ENCODE results near the gene KLHL26. TPM values are rescaled to one million over a fixed set of nuclear protein-coding genes. Genes with fewer than 3 reads are reported as not detected.

Gene KLHL26
- total RNA-seq, 1 experiment from 2014 or later = 8.4 TPM

DNA sequence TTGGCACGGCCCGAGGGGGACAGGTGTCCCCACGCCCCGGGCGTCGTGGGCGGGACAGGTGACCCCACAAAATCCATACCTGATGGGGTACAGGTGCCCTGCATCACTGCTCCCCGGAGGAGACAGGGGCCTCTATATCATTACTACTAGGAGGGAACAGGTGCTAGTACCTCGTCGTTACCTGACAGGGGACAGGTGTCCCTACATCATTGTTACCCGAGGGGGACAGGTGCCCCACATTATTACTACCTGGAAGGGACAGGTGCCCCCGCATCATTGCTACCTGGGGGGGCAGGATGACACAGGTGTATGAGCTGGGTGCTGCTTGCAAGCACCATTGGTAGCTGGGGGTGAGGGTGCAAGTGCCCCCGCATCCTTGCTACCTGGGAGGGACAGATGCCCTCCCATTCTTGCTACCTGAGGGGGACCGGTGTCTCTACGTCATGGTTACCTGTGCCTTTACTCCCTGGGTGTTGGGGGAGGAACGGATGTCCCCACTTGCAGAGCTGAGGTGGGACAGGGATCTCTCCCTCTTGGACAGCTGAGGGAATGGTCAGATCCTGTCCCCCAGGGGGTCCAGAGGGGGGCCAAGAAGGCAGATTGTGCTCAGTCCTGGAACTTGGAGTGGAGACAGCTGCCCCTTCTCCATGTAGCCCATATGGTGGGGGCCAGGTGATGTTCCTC, 47.3 kb downstream of the KLHL26 start:
- Histone ChIP-seq H4K20me1 (ENCODE audit: low read length) (peaks cover 9% of the 10 kb centered on the region), H2AFZ (ENCODE audit: low read length) (no peak overlapping the region), H3K9me2 (replicated peaks; ENCODE audit: low read length) (no peaks in the 10 kb centered on the region), H3K4me3 (ENCODE audit: low read length) (peak overlapping the region; percentile 85), H3K4me2 (ENCODE audit: low read length) (peak overlapping the region; percentile 100), H3K9ac (ENCODE audit: low read length) (peak overlapping the region; percentile 14; the same call in 1 of the 2 replicates), H3K4me1 (ENCODE audit: insufficient read depth, low read length) (peaks cover 16% of the 10 kb centered on the region), H3F3A (ENCODE audit: low read length, unreplicated experiment) (no peaks in the 10 kb centered on the region), H3K36me3 (ENCODE audit: low read depth, low read length) (no peaks in the 10 kb centered on the region), H3K79me2 (ENCODE audit: low read length) (peaks cover 51% of the 10 kb centered on the region), H3K9me3 (ENCODE audit: low read length) (no peaks in the 10 kb centered on the region), H3K27ac (ENCODE audit: low read length) (no peak overlapping the region), H3K27me3 (ENCODE audit: low read length) (no peaks in the 10 kb centered on the region)
- ATAC-seq (no peak; the same call in 1 of the 2 replicates), DNase-seq (no peak)
- no TSS peak for BruUV-seq (replicated peaks)
- CTCF ChIA-PET = no interaction called here
- TF ChIP-seq EZH2 (IDR thresholded peaks at IDR 0.05; ENCODE audit: low read length, unreplicated experiment) = no peak
- TF ChIP-seq CTCF (conservative IDR thresholded peaks at IDR 0.05; ENCODE audit: low read depth, low read length) = no peak
- no peak for TF ChIP-seq EZH2phosphoT487 (IDR thresholded peaks at IDR 0.05; ENCODE audit: borderline replicate concordance, low read length)
- intact Hi-C loops (cut with micrococcal nuclease) = no loop called here
- POLR2A ChIA-PET (ENCODE audit: unreplicated experiment) = no interaction called here

DNA sequence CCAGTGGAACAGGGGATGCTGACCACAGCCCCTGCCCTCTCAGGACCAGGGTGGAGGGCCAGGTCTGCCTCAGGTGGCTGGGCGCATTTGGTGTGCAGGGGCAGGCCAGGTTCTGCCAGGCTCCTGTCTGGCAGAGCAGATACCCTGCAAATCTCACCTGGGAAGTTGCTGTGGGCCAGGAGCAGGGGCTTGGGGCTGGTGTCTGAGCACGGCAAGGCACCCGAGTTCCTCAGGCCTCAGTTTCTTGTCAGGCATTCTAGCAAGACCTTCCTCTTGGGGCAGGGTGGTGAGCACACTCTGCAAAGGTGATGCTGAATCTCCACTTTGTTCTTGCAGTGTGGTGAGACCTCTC, 47.8 kb downstream of the KLHL26 start:
- peak overlapping the region; percentile 100 for H3K4me2 ChIP-seq (ENCODE audit: low read length)
- H3K9me2 ChIP-seq (replicated peaks; ENCODE audit: low read length) = no peaks in the 10 kb centered on the region
- peaks cover 9% of the 10 kb centered on the region for H4K20me1 ChIP-seq (ENCODE audit: low read length)
- BruUV-seq (replicated peaks) = no TSS peak
- ATAC-seq = no peak
- no peak for DNase-seq
- intact Hi-C loops (cut with micrococcal nuclease) = no loop called here
- H3K27me3 ChIP-seq (ENCODE audit: low read length) = no peaks in the 10 kb centered on the region
- H2AFZ ChIP-seq (ENCODE audit: low read length) = no peak overlapping the region
- no peaks in the 10 kb centered on the region for H3K36me3 ChIP-seq (ENCODE audit: low read depth, low read length)
- no peaks in the 10 kb centered on the region for H3K9me3 ChIP-seq (ENCODE audit: low read length)
- peaks cover 16% of the 10 kb centered on the region for H3K4me1 ChIP-seq (ENCODE audit: insufficient read depth, low read length)
- TF ChIP-seq EZH2phosphoT487 (IDR thresholded peaks at IDR 0.05; ENCODE audit: borderline replicate concordance, low read length) (no peak), EZH2 (IDR thresholded peaks at IDR 0.05; ENCODE audit: low read length, unreplicated experiment) (no peak), CTCF (conservative IDR thresholded peaks at IDR 0.05; ENCODE audit: low read depth, low read length) (no peak)
- no peak overlapping the region for H3K9ac ChIP-seq (ENCODE audit: low read length)
- H3K4me3 ChIP-seq (ENCODE audit: low read length) = peak overlapping the region; percentile 85
- peaks cover 55% of the 10 kb centered on the region for H3K79me2 ChIP-seq (ENCODE audit: low read length)
- H3F3A ChIP-seq (ENCODE audit: low read length, unreplicated experiment) = no peaks in the 10 kb centered on the region
- ChIA-PET POLR2A (ENCODE audit: unreplicated experiment) (no interaction called here), CTCF (no interaction called here)
- no peak overlapping the region for H3K27ac ChIP-seq (ENCODE audit: low read length)

DNA sequence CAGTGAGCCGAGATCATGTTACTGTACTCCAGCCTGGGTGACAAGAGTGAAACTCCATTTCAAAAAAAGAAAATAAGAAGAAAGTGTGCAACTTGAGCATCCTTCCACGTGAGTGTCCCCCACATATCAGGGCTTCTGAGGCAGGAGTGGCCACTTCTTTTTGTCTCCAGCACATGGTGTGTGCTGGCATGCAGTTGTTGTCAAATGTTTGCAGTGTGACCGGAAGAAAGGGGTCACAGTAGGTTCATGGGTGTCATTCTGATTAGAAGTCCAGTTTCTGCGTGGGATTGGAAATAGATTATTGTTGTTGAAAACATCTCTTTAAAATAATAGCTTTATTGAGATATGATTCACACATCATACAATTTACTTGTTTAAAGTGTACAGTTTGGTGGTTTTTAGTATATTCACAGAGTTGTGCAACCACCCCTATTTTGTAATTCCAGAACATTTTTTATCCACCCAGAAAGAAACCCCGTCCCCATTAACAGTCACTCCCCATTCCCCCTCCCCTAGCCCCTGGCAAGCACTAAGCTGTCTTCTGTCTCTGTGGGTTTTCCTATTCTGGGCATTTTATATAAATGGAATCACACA, 48.9 kb downstream of the KLHL26 start:
- intact Hi-C loops (cut with micrococcal nuclease) = no loop called here
- peaks cover 9% of the 10 kb centered on the region for H4K20me1 ChIP-seq (ENCODE audit: low read length)
- H3K27ac ChIP-seq (ENCODE audit: low read length) = no peak overlapping the region
- no TSS peak for BruUV-seq (replicated peaks)
- no peak for DNase-seq
- H3K36me3 ChIP-seq (ENCODE audit: low read depth, low read length) = no peaks in the 10 kb centered on the region
- CTCF ChIA-PET = no interaction called here
- TF ChIP-seq EZH2 (IDR thresholded peaks at IDR 0.05; ENCODE audit: low read length, unreplicated experiment) (no peak), EZH2phosphoT487 (IDR thresholded peaks at IDR 0.05; ENCODE audit: borderline replicate concordance, low read length) (no peak), CTCF (conservative IDR thresholded peaks at IDR 0.05; ENCODE audit: low read depth, low read length) (no peak)
- POLR2A ChIA-PET (ENCODE audit: unreplicated experiment) = no interaction called here
- H3K9me2 ChIP-seq (replicated peaks; ENCODE audit: low read length) = no peaks in the 10 kb centered on the region
- no peaks in the 10 kb centered on the region for H3K9me3 ChIP-seq (ENCODE audit: low read length)
- no peaks in the 10 kb centered on the region for H3F3A ChIP-seq (ENCODE audit: low read length, unreplicated experiment)
- no peak overlapping the region for H3K4me3 ChIP-seq (ENCODE audit: low read length)
- no peak overlapping the region for H3K9ac ChIP-seq (ENCODE audit: low read length)
- H3K4me1 ChIP-seq (ENCODE audit: insufficient read depth, low read length) = peaks cover 16% of the 10 kb centered on the region
- no peak overlapping the region for H2AFZ ChIP-seq (ENCODE audit: low read length)
- no peak for ATAC-seq
- H3K27me3 ChIP-seq (ENCODE audit: low read length) = no peaks in the 10 kb centered on the region
- no peak overlapping the region for H3K4me2 ChIP-seq (ENCODE audit: low read length)
- peaks cover 64% of the 10 kb centered on the region for H3K79me2 ChIP-seq (ENCODE audit: low read length)
